GM23338 (cell line): ENCODE results near the gene NLGN1. TPM values are rescaled to one million over a fixed set of nuclear protein-coding genes. Genes with fewer than 3 reads are reported as not detected.

Experiments
- ATAC-seq: fragments of 200-7000 bp; cut with Tn5 transposase; 3 replicates; pipeline ENCODE4 v1.9.1; 2020
- DNase-seq: peaks from one replicate; pipeline ENCODE4 v3.0.0-alpha.2; 2015; ENCODE audit warnings: low spot score
- H2AFZ ChIP-seq: fragments of 200-600 bp; sonication (generic); 2 replicates; pipeline ENCODE4 v1.8.0; 2016; ENCODE audit warnings: antibody characterized with exemption, mild to moderate bottlenecking, moderate library complexity
- H3F3A ChIP-seq: fragments of 200-600 bp; sonication (generic); replicated peaks from 2 replicates; pipeline ENCODE4 v1.8.0; 2017; ENCODE audit warnings: antibody characterized with exemption, mixed run types, low read depth
- H3K27ac ChIP-seq: fragments of 200-600 bp; sonication (generic); 2 replicates; pipeline ENCODE4 v1.6.1; 2016; ENCODE audit warnings: low read depth
- H3K27me3 ChIP-seq: fragments of 200-600 bp; sonication (generic); 2 replicates; pipeline ENCODE4 v1.8.0; 2016; ENCODE audit warnings: mild to moderate bottlenecking, mixed run types, moderate library complexity; ENCODE audit not compliant: insufficient read depth
- H3K36me3 ChIP-seq: fragments of 200-600 bp; sonication (generic); 2 replicates; pipeline ENCODE4 v1.8.0; 2016; ENCODE audit warnings: mild to moderate bottlenecking; ENCODE audit not compliant: insufficient read depth
- H3K4me1 ChIP-seq: fragments of 200-600 bp; sonication (generic); 2 replicates; pipeline ENCODE4 v1.8.0; 2016; ENCODE audit warnings: mild to moderate bottlenecking, moderate library complexity; ENCODE audit not compliant: insufficient read depth
- H3K4me2 ChIP-seq: fragments of 200-600 bp; sonication (generic); 2 replicates; pipeline ENCODE4 v1.7.1; 2017; ENCODE audit warnings: mixed run types
- H3K4me3 ChIP-seq: fragments of 200-600 bp; sonication (generic); 2 replicates; pipeline ENCODE4 v1.6.1; 2016; ENCODE audit warnings: mixed run types
- H3K79me2 ChIP-seq: fragments of 200-600 bp; sonication (generic); replicated peaks from 2 replicates; pipeline ENCODE4 v1.8.0; 2017; ENCODE audit warnings: mild to moderate bottlenecking; ENCODE audit not compliant: insufficient read depth
- H3K9me2 ChIP-seq: fragments of 200-600 bp; sonication (generic); 2 replicates; pipeline ENCODE4 v1.8.0; 2017; ENCODE audit not compliant: insufficient read depth
- H4K20me1 ChIP-seq: fragments of 200-600 bp; sonication (generic); replicated peaks from 2 replicates; pipeline ENCODE4 v1.8.0; 2017; ENCODE audit warnings: mild to moderate bottlenecking; ENCODE audit not compliant: insufficient read depth
- H3K27ac Mint-ChIP-seq: 2 replicates; pipeline ENCODE4 v1.8.0; 2020; ENCODE audit warnings: inconsistent platforms, mild to moderate bottlenecking, moderate library complexity, mixed read lengths
- H3K27me3 Mint-ChIP-seq: 3 replicates; pipeline ENCODE4 v1.8.0; 2022; ENCODE audit warnings: low read depth, mild to moderate bottlenecking, moderate library complexity, mixed read lengths, inconsistent platforms; ENCODE audit not compliant: insufficient read depth, poor library complexity
- H3K36me3 Mint-ChIP-seq: 3 replicates; pipeline ENCODE4 v1.8.0; 2021; ENCODE audit warnings: low read depth, mild to moderate bottlenecking, inconsistent platforms, moderate library complexity, mixed read lengths
- H3K4me1 Mint-ChIP-seq: 3 replicates; pipeline ENCODE4 v1.8.0; 2020; ENCODE audit warnings: mild to moderate bottlenecking, inconsistent platforms, mixed read lengths
- H3K4me3 Mint-ChIP-seq: 3 replicates; pipeline ENCODE4 v1.8.0; 2021; ENCODE audit warnings: moderate library complexity, mild to moderate bottlenecking, inconsistent platforms, mixed read lengths
- H3K9me3 Mint-ChIP-seq: 3 replicates; pipeline ENCODE4 v1.8.0; 2020; ENCODE audit warnings: moderate library complexity, mild to moderate bottlenecking, inconsistent platforms, mixed read lengths
- CREB1 ChIP-seq: fragments of 250-450 bp; sonication (Bioruptor Pico); IDR thresholded peaks from 2 replicates; pipeline ENCODE4 v1.5.0; 2020; ENCODE audit warnings: low read depth, mild to moderate bottlenecking, moderate library complexity
- CTCF ChIP-seq, 2 experiments: fragments of 200-600 bp in 1 of 2; sonication (generic) in 1 of 2; conservative IDR thresholded peaks; 2 replicates each; pipeline versions ENCODE4 v1.5.1 to v1.6.1; 2016 to 2017; ENCODE audit warnings: antibody characterized with exemption in 2 of 2, low read depth in 2 of 2, mild to moderate bottlenecking in 2 of 2, moderate library complexity in 1 of 2
- ETS1 ChIP-seq: IDR thresholded peaks from 2 replicates; pipeline ENCODE4 v1.6.1; 2016; ENCODE audit warnings: antibody characterized with exemption
- EZH2 ChIP-seq: fragments of 200-600 bp; sonication (generic); IDR thresholded peaks from one replicate; pipeline ENCODE4 v1.8.0; 2017; ENCODE audit warnings: antibody characterized with exemption, mild to moderate bottlenecking, low read depth; ENCODE audit not compliant: unreplicated experiment
- EZH2phosphoT487 ChIP-seq: fragments of 200-600 bp; sonication (generic); IDR thresholded peaks from one replicate; pipeline ENCODE4 v1.8.1; 2018; ENCODE audit warnings: antibody characterized with exemption; ENCODE audit not compliant: unreplicated experiment
- JUNB ChIP-seq: IDR thresholded peaks from one replicate; pipeline ENCODE4 v1.6.1; 2016; ENCODE audit warnings: antibody characterized with exemption; ENCODE audit not compliant: unreplicated experiment
- NANOG ChIP-seq: IDR thresholded peaks from 2 replicates; pipeline ENCODE4 v1.6.1; 2016; ENCODE audit warnings: antibody characterized with exemption, borderline replicate concordance
- POLR2AphosphoS5 ChIP-seq: IDR thresholded peaks from 2 replicates; pipeline ENCODE4 v1.6.1; 2016; ENCODE audit warnings: antibody characterized with exemption, low read depth
- REST ChIP-seq: IDR thresholded peaks from one replicate; pipeline ENCODE4 v1.6.1; 2018; ENCODE audit warnings: antibody characterized with exemption; ENCODE audit not compliant: unreplicated experiment
- STAT1 ChIP-seq: IDR thresholded peaks from one replicate; pipeline ENCODE4 v1.6.1; 2016; ENCODE audit warnings: antibody characterized with exemption; ENCODE audit not compliant: unreplicated experiment
- ZNF114 ChIP-seq: fragments of 250-450 bp; sonication (Bioruptor Pico); IDR thresholded peaks from 2 replicates; pipeline ENCODE4 v1.5.0; 2020; ENCODE audit warnings: mild to moderate bottlenecking, moderate library complexity
- ZNF331 ChIP-seq: fragments of 250-450 bp; sonication (Bioruptor Pico); IDR thresholded peaks from 2 replicates; pipeline ENCODE4 v1.5.0; 2020; ENCODE audit warnings: low read depth, mild to moderate bottlenecking, moderate library complexity
- ZNF462 ChIP-seq: fragments of 250-450 bp; sonication (Bioruptor Pico); IDR thresholded peaks from 2 replicates; pipeline ENCODE4 v1.5.0; 2020; ENCODE audit warnings: mild to moderate bottlenecking, moderate library complexity
- polyA plus RNA-seq: library from polyadenylated mRNA; unstranded; fragments of >200 nt; fragmentation: Nextera tagmentation; extraction: Ambion mirVana; gene quantifications from 2 replicates; pipeline ENCODE4 v1.2.1, GENCODE V29; 2016
- total RNA-seq: library from RNA; depleted of rRNA; stranded (reverse); fragments of >200 nt; shearing (Covaris generic); gene quantifications from 2 replicates; pipeline ENCODE4 v1.2.3, GENCODE V29; 2014

Gene NLGN1
- total and polyA plus RNA-seq, 2 experiments from 2014 or later = 6.5 to 18.6 TPM

- no peaks in the 10 kb centered on the region for H3F3A ChIP-seq
- H3K27ac ChIP-seq = no peak overlapping the region
- H4K20me1 ChIP-seq = no peaks in the 10 kb centered on the region
- 0 out of 2 replicates have a peak, but pooled peaks cover 9% of the 10 kb centered on the region for H3K4me1 ChIP-seq
- no peak overlapping the region for H3K4me2 ChIP-seq
- Mint-ChIP-seq H3K4me1 (peaks cover 5% of the 10 kb centered on the region; the same call in 2 of the 3 replicates), H3K9me3 (peaks cover 11% of the 10 kb centered on the region), H3K4me3 (no peak overlapping the region), H3K27me3 (peaks cover 1% of the 10 kb centered on the region), H3K36me3 (peaks cover 17% of the 10 kb centered on the region), H3K27ac (no peak overlapping the region)
- no peaks in the 10 kb centered on the region for H3K27me3 ChIP-seq
- H3K4me3 ChIP-seq = no peak overlapping the region
- ATAC-seq = no peak
- no peaks in the 10 kb centered on the region; the same call in 1 of the 2 replicates for H3K9me2 ChIP-seq
- TF ChIP-seq ZNF331 (no peak), STAT1 (no peak), CTCF (conservative IDR thresholded peaks at IDR 0.05; ENCODE audit: low read depth in 2 of 2) (no peak), EZH2 (no peak), REST (no peak), JUNB (no peak), POLR2AphosphoS5 (no peak), ZNF114 (CRISPR knock-in tag) (no peak), ETS1 (no peak), NANOG (no peak), ZNF462 (CRISPR knock-in tag) (no peak), CREB1 (CRISPR knock-in tag) (no peak), EZH2phosphoT487 (no peak)
- H2AFZ ChIP-seq = no peak overlapping the region
- no peaks in the 10 kb centered on the region for H3K79me2 ChIP-seq
- DNase-seq = no peak
- H3K36me3 ChIP-seq = no peaks in the 10 kb centered on the region
Measured at GRCh38 chr3:174208161-174208560, 810.6 kb downstream of the NLGN1 start.
